GM18861 (cell line): ENCODE data around the gene KCNG4.

Experiments
- ATAC-seq: cut with Tn5 transposase; IDR thresholded peaks from one replicate; pipeline ENCODE4 v1.9.1; 2021; ENCODE audit not compliant: unreplicated experiment

The KCNG4 gene

DNA sequence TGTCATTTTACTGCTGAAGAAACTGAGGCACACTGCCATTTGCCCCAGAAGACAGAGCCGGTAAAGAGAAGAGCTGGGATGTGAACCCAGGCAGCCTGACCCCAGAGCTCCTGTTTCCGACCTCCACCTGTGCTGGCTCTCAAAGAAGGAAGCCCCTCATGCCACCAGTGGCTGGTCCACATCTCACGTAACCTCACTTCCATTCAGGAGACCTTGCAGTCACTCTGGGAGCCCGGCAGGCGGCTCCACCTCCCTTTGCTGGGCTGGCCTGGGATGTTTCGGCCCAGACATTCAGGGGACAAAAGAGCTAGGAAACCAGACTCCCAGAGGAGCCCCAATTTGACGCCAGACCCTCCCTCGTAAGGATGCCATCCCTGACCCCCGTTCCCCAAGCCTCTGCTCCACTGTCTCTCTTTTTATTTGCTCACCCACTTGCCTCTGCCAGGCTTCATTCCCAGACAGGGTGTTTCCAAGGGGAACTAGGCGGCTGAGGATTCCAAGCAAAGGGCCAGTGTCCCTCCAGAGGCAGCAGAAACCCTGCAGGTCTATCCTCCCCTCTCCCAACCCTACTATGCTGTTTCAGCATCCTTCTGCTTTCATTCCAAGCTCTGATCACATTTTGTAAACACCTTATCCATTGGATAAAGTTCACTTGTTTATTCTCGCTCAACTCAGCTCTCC, 55.8 kb downstream of the KCNG4 start:
- no peak for ATAC-seq

DNA sequence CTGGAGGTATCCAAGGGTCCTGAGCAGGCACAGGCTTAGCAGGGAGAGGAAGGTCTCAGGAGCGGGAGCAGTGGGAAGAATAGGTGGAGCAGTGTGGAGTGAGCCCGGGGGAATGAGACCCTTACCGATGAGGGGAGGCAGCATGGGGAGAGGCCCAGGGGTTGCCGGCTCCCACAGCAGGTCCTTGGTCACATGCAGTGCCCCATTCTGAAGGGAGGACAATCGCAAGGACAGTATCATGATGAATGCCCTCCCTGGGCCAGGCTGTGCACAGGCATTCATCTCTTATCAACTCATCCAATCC, 56.3 kb downstream of the KCNG4 start:
- no peak for ATAC-seq

DNA sequence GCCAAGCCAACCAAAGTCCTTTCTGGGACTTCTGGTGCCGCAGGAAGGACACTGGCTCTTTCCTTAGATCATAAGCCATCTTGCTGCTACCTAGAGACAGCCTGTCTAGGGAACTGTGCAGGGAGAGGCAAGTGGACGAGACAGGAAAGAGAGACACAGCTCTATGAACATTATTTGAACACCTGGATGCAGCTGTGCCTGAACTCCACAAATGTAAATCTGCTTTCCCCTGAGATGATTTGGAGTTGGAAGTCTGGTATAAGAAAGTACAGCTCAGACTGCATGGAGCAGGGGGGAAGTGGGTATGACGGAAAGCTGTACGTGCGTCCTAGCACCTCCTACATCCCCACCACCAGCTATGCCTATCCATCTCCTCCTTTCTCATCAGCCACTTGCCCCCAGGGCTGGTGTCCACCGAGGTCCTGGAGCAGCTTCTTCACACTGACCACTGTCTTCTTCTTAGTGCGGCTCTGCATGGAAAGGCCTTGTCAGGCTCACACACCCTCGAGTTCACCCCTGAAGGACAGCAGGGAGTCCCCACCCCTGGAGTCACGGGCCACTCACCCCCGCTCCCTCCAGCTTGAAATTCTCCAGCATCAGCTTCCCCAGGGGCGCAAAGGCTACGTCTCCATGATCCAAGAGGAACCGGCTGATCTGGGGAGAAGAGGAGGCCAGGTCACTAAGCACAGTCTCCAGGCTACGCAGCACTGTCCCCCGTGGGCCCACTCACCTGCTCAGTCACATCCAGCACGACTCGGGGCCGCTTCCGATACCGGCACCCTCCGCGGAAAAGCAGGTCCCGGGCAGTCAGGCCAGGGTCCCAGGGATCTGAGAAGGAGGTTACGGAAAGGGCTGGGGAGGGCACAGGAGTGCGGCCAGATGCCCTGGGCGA, 56.9 kb downstream of the KCNG4 start:
- ATAC-seq, result no peak

DNA sequence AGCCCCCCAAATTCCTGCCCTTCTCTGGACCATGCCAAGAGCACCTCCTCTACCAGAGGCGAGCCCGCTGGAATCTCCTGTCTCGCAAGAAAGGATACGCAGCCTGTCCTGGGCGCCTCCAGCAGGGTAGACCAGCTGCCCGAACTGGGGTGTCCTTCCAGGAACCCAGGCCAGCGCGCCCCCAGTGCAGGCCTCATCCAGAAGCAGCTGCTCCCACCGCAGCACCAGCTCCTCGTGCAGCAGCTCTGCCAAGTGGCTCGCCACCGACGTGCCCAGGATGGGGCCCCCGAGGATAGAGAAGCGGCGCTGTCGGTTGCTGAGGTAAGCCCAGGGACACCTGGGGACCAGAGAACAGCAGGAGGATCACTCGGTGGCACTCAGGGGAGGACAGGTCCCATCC, 57.7 kb downstream of the KCNG4 start:
- ATAC-seq, result no peak

DNA sequence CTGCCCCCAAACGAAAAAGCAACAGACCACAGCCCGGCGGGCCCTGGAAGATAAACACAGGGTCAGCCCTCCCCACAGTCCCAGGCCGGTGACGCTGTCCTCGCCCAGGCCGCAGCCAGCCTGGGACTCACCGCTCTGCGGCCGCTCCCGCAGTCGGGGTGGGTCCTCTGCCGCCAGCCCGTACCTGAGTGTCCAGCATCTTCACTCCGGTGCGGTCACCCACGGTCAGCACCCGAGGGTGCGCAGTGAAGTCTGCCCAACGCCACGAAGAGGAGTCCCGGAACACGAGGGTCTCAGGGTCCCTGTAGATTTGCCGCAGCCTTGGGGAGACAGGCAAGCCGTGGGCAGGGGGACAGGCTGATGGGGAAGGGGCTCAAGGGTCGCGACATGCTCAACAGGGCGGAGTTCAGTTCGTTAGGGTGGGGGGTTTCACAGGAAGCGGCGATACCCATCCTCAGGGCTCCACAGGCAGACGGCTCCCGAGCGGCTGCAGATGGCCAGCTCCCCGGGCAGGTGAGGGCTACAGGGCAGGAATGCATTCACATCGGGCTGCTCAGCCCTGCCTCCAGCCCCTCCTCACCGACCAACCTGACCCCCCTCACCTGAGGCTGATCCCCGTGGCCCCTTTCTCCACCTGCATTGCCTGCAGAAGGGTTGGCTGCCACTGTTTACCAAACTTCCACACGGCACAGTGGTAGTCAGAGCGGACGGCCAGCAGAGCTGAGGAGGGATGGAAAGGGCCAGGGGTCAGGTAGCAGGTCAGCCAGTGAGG, 58.5 kb downstream of the KCNG4 start:
- ATAC-seq, result no peak

DNA sequence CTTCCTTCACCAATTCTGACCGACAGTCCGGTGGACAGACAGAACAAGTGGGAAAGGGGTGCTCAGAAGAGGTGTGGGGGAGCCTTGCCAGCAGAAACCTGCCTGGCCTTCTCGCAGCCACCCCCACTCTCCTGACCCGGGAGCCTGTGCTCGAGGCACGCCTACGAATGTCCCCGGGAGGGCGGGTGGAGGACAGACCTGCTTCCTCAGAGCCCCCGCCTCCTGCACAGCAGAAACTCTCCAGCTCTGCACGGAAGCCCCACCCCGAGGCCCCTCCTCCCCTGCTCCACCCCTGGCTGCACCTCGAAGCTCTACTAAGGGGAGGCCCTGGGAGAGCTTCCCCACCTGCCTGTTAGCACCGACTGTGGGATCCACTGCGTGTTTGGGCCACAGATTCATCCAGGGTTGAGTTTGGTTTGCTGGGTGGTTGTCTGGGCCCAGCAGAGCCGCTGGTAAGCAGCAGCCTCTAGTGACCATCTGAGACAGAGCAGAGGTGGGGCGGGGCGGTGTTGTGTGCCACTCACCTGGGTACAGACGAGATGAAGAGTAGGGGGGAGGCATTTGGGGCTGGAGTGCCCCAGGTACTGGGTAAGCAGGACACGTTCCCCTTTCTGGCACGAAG, 59.2 kb downstream of the KCNG4 start:
- ATAC-seq, result no peak

DNA sequence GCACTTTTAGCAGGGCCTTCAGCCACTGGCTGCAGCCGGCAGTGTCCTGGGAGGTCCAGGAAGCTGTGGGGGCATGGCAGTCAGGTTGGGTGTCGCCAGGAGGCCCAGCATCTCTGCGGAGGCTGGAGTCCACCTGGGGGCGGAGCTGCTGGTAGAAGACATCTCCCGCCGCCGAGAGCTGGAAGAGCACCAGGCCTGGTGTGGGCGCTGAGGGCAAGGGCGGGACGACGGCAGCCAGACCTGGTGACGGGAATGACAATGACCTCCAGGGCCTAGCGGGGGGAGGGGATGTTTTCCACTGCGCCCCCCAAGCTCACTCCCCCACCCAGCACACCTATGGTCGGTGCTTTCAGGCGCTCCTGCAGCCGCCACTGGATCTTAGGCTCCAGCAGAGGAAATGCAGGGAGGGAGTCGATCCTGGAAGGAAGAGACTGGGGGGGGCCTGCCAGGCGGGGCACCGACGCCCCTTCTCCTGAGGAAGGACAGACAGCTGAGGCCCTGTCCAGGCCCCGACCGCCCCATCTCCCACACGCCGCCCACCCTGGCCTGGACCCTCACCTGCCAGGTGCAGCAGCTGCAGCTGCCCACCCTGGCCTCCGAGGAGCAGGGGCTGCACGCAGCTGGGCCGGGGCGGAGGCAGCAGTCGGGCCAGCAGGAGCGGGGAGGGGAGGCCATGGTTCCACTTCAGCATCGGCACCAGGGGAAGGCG, 60.0 kb downstream of the KCNG4 start:
- no peak for ATAC-seq

DNA sequence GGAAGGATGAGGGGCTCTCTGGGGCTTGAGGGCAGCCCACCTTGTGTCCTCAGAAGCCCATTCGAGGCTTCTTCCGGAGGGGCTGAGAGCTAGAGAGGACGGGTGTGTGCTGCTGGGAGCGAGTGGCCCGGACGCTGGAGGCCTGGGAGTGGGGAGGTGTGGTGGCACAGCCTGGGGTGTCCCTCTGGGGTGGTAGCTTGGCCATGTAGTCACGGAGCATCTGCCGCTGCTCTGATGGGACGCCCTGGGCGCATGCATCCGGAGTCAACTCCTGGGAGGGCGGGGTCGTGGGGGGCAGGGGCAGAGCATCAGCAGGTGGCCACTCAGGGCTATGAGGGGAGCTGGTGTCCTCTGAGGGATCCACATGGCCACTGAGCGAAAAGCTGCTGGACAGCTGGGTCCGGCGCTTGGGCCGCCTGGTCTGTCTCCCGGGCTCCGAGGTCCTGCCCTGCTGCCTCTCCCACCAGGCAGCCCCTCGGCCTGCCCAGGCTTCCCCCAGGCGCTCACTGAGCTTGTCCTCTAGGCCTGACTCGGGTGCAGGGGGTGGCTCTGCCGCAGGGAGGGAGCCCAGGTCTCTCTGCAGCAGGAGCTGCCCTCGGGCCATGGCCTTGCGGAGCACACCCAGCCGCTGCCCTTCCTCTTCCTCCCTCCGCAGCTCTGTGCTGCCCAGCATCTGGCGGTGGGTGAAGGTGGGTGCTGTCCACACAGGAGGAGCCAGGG, 60.8 kb downstream of the KCNG4 start:
- ATAC-seq, result no peak

DNA sequence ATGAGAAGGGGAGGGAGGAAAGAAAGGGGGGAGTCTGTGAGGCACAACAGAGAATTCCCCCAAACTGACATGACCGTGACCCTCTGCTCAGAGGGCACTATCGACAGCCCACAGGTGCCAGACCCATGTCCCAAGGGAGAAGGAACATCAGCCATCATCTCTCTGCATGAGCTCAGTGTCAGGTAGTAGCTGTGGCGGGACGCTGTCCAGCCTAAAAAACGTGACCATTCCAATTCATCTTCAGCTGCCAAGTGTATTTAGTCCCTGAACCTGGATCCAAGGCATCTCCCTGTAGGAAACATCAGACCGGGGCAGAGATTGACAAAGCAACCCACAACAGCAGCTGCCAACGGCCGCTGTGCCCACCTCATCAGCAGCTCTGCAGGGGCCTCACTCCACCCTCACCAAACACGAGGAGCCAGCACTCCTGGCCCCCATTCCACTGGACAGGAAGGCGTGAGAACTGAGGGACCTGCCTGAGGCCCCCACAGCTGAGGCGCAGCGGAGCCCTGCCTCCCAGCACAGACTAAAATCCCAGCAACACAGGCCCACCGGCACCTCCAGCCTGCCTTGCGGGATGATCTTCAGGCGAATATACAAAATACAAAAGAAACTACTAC, 61.6 kb downstream of the KCNG4 start:
- ATAC-seq, result no peak

DNA sequence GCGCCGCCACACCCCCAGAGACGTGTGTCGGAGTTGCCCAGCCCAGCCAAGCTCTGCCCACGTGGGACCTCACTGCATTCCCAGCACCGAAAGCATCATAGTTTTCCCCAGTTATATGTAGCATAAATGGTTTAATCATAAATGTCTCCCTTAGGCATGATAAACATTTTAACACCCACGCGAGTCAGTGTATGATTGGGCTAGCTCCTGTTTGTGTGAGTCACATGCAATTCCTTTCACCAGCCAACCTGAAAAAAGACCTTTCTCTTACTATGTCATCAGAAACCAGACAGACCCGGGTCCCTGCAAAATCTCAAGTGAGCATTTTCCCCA, 62.1 kb downstream of the KCNG4 start:
- no peak for ATAC-seq

DNA sequence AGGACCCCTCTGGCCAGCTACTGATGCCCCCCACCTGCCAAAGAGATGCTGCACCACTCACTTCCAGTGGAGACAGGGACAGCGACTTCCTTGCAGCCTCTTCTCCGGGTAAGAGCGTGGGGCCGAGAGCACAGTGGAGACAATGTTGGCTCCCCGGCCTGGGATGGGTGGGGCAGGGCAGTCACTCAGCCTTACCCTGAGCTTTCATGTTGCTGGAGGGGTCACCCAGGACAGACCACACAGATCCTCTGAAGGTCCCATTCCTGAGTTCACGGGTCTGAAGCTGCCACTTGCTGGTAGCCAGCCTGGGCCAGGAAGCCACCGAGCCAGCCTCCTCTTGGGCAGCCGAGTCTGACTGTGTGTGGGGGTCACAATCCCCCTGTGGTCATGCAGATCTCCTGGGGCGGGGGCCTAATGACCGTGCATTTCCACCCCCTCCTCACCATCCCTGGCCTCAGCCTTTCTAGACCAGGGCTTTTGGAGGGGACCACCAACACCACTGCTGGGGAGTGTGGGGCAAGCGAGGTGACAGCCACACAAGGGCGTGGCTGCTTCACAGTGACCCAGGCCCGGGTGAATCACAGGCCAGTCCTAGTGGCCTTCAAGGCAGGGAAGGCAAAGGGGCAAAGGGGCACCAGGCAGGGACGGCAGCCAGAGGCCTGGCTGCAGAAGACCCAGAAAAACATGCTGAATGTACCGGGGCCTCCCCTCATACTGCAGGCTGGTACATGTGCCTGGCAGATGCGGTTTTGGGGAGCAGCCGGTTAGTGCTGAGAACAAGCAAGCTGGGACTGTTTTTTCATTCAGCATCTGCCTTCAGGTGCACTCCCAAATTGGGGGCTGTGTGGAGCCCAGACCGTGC, 63.4 kb downstream of the KCNG4 start:
- no peak for ATAC-seq

DNA sequence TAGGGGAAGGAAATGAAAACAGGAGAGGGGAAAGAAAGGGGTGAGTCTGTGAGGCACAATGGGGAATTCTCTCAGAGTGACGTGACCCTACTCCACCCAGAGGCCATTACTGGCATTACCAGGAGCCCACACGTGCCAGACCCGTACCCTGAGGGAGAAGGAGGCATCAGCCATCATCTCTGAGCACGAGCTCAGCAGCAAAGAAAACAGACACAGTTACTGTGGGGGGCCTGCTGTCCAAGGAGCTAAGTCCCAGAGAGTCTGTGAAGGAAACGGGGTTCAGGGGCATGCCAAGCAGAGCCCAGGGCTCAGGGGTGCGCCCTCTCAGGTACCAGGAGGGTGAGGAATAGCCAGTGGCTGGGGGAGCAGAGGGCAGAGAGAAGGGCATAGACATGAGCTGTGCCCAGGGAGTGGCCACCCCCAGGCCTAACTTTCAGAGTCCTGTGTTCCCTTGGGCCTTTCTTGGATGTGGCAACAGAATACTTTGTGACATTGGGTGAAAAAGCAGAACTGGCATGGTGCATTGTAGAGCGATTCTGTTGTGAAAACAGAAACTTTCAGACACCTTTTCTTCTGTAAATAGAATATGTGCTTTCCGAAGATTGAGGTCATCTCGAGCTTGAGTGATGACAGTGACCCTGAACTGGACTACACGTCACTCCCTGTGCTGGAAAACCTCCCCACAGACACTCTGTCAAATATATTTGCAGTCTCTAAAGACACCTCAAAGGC, 64.3 kb downstream of the KCNG4 start:
- ATAC-seq, result no peak

DNA sequence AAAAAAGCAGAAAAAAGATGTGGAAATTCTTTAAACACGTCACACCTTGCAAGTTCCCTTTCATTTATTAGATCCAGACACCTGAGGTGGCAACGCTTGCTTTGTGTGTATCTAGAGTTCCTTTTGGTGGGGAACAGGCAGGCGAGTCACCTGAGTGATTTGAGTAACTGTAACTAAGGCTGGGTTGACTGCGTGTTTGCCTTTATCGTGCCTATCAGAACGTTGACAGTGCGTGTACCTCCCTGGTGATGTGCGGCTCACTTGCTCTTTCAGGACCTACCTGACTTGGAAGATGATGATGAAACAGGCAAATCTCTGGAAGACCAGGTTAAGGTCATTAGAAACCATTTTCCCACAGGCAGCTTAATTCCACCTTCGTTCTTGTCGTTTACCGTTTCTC, 65.4 kb downstream of the KCNG4 start:
- ATAC-seq, result no peak

DNA sequence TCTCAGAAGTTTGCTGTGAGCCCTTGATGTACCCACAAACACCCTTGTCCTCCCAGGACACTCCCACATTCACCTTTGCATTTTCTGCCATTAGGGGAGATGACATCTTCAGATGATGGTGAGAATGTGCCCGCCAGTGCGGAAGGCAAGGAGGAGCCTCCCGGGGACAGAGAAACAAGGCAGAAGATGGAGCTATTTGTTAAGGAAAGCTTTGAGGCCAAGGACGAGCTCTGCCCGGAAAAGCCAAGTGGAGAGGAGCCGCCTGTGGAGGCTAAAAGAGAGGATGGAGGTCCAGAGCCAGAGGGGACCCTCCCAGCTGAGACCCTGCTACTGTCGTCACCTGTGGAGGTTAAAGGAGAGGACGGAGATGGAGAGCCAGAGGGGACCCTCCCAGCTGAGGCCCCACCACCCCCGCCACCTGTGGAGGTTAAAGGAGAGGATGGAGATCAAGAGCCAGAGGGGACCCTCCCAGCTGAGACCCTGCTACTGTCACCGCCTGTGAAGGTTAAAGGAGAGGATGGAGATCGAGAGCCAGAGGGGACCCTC, 70.0 kb downstream of the KCNG4 start:
- no peak for ATAC-seq
